Nucleus accumbens (tissue), 56 donors: ENCODE results near the gene CLEC4M.
"Not testable (repeated sequence)": the region's sequence is repeated elsewhere in the genome, so short reads cannot be mapped to it uniquely, and the experiment has no call there.

Source experiments
- DNase-seq, 56 donors: peaks; one replicate each; lab custom pipeline; 2025; lab: John Stamatoyannopoulos, UW

CLEC4M gene

GRCh38 chr19:7739801-7740681 lies 23.0 kb upstream of the CLEC4M start:
- DNase-seq = no peak

DNA sequence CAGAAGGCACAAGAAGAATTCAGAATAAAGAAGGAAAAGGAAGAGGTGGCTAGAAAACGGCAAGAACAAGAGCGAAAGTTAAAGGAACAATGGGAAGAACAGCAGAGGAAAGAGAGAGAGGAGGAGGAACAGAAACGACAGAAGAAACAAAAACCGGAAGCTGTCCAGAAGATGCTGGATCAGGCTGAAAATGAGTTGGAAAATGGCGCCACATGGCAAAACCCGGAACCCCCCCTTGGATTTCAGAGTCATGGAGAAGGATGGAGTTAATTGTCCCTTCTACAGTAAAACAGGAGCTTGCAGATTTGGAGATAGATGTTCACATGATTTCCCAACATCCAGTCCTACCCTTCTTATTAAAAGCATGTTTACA lies 22.4 kb upstream of the CLEC4M start:
- no peak for DNase-seq

GRCh38 chr19:7742575-7742974 lies 20.5 kb upstream of the CLEC4M start:
- no peak for DNase-seq

- no peak for DNase-seq
These were observed 20.1 kb upstream of the CLEC4M start for GRCh38 chr19:7742991-7743390.

GRCh38 chr19:7743425-7743841 lies 19.6 kb upstream of the CLEC4M start:
- no peak for DNase-seq

DNA sequence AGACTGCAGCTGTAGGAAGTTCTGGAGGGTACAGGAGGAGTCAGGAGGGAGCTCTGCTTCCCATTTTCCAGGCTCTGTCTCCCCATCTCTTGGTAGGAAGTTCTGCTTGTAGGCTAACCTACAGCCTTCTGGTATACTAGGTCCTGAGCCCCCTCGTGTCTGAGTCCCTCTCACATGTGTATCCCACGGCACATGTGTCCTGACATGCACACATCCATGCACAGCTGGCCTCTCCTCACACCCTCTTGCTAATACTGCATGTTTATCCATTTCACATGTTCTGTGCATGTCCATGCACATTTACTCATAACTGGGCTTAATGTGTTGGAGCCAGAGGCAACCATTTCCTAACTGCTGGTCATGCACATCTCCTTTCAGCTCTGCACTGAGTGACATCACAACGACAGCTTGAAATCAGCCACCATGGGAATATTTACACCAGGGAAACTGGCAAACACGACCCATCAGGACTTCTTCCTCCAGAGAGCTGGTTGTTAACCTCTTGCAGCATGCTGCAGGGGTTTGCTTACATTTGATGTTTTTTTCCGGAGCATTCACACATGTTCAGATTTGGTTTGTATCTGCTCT lies 18.8 kb upstream of the CLEC4M start:
- no peak for DNase-seq

DNA sequence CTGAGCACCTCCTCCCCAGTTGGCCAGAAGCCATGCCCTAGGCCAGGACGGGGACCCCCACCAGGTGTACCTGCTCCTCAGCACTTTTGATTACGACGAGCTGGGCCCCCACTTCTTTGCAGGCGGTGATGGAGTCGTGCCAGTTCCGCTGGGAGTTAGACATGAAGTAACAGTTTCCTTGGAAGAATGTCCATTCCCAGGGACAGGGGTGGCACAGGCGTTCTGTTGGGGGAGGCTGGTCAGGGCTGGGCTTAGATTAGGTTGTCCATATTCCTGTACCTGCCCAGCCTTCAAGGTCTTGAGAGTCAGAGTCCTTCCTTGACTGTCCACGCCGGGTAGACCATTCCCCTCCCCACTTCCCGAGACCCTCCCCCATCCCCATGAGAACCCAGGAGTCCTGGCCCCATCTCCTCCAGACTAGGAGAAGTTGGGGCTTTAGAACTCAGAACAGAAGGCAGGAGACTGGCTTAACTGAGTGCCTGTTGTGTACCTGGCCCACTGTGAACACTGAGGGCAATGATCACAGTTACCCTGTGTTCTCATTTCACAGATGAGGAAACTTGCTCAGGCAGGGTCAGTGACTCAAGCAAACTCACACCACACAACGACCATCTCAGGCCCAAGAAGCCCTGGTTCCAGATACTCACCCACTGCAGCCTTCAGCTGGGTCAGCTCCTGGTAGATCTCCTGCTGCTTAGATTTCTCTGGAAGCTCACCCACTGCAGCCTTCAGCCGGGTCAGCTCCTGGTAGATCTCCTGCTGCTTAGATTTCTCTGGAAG lies 18.0 kb upstream of the CLEC4M start:
- no peak for DNase-seq

GRCh38 chr19:7746306-7746705 lies 16.7 kb upstream of the CLEC4M start:
- DNase-seq = not testable (repeated sequence)

- DNase-seq = no peak
These were observed 15.8 kb upstream of the CLEC4M start, which contains the start of gene CD209 for GRCh38 chr19:7746903-7747884. CD209 (minus strand) TSS chr19:7747534; CDS start chr19:7747511, 23 bp downstream.

DNA sequence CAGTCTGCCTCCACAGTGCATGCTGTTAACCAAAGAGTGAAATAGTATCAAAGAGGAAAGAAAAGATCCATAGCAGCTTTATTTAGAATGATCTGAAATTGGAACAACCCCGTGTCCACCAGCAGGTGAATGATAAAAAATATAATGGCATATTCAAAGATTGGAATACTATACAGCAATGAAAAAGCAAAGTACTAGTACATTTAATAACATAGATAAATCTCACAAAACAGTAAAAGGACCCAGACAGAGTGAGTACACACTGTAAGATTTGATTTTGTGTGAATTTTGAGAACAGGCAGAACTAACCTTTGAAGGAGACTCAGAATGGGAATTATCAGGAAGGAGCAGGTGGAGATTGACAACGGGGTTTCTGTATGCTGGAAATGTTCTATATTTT lies 14.9 kb upstream of the CLEC4M start:
- DNase-seq = no peak

DNA sequence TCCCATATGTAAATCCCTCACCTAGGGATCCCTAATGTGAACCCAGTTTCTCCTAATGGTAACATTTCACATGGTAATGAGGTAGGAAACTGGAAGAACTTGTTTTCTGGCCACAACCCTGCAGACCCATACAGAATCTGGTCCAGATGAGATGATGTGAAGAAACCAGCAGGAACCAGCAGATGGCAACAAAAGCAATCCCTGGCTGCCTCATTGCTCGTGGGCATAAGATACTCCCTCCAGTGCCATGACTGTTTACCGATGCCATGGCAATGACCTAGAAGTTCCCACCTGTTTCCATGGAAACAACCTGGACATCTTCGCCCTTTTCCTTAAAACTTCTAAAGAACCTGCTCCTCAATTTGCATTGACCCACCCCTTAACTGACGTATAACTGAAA lies 14.3 kb upstream of the CLEC4M start:
- DNase-seq = no peak

- DNase-seq = no peak
These were observed 11.8 kb upstream of the CLEC4M start for GRCh38 chr19:7751157-7751783.

GRCh38 chr19:7756258-7756657 lies 6.8 kb upstream of the CLEC4M start:
- DNase-seq = no peak

DNA sequence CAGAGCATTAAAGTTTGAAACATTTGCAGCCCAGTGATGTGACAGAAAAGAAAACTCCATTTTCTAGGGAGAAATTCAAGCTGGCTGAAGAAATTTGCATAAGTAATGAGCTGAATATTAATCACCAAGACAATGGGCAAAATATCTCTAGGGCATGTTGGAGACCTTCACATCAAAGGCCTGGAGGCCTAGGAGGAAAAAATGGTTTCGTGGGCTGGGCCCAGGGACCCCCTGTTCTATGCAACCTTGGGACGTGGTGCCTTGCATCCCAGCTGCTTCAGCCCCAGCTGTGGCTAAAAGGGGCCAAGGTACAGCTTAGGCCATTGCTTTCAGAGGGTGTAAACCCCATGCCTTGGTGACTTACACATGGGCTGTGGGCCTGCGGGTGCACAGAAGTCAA lies 5.7 kb upstream of the CLEC4M start:
- DNase-seq = no peak

DNA sequence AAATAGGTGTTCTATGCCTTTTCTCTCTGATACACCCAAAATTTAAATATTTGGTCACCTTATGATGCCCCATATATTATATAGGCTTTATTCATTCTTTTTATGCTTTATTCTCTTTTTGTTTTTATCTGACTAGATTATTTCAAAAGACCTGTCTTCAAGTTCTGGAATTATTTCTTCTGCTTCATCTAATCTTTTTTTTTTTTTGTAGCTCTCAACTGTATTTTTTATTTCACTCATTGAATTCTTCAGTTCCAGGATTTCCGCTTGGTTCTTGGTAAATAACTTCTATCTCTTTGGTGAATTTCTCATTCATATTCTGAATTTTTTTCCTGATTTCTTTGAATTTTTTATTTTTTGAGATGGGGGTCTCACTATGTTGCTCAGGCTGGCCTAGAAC lies 3.9 kb upstream of the CLEC4M start:
- no peak for DNase-seq

DNA sequence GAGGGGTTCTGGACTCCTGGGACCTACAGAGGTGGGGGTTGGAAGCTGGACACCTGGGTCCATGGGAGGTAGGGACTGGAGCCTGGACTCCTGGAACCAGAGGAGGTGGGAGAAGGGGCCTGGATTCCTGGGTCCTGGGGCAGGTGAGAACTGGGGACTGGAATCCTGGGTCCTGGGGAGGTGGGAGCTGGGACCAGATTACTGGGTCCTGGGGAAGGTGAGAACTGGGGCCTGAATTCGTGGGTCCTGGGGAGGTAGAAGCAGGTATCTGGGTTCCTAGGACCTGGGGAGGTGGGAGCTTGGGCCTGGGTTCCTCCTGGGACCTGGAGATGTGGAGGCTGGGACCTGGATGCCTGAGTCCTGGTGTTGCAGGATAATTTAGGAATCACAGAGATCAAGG lies 653 bp downstream of the CLEC4M start:
- DNase-seq = no peak

GRCh38 chr19:7764157-7764556 lies 1.1 kb downstream of the CLEC4M start:
- DNase-seq = not testable (repeated sequence)

- not testable (repeated sequence) for DNase-seq
These were observed 2.0 kb downstream of the CLEC4M start for GRCh38 chr19:7765043-7765442.

DNA sequence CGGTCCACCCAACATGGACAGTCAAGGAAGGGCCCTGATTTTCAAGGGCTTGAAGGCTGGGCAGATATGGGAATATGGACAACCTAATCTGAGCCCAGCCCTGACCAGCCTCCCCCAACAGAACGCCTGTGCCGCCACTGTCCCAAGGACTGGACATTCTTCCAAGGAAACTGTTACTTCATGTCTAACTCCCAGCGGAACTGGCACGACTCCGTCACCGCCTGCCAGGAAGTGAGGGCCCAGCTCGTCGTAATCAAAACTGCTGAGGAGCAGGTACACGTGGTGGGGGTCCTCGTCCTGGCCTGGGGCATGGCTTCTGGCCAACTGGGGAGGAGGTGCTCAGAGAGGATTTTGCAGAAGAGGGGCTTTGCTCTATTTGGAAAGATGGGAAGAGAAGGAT lies 3.5 kb downstream of the CLEC4M start:
- DNase-seq = no peak

DNA sequence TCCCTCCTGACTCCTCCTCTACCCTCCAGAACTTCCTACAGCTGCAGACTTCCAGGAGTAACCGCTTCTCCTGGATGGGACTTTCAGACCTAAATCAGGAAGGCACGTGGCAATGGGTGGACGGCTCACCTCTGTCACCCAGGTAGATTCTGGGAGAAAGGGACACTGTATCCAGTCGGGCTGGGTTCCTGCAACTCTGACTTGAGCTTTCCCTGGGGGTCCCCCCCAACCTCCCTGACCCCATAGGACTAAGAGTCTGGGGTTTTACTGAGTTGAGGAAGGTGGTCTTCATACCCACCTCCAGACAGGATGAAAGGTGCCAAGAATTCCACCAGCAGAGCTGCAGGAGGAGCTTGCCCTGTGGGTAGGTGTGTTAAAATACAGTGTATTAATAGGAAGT lies 4.4 kb downstream of the CLEC4M start:
- no peak for DNase-seq
